ENCODE results near the gene HYCC1.
A peak's percentile ranks its signal among the peaks of the same experiment; 100 is the strongest.

HYCC1 gene

GRCh38 chr7:23016345-23017253, 2.7 kb upstream of the HYCC1 start:
- no peak for DNase-seq

DNA sequence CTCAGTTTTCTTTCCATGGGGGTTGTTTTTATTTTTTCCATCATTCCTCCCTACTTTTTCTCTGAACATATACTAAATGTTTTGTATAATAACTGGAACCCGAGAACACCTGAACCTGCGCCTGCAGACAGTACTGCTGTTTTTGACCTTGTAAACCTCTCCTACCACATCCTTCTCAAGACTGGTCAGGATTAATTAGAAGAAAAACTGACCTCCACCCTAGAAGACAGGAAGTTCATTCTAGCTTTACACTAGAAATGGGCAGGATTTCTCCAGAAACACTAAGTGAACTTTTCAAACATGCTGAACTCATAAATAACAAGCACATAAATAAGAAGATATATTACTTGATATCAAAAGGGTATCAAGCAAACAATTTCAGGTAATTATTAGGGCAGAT, 751 bp upstream of the HYCC1 start:
- no peak for DNase-seq

DNA sequence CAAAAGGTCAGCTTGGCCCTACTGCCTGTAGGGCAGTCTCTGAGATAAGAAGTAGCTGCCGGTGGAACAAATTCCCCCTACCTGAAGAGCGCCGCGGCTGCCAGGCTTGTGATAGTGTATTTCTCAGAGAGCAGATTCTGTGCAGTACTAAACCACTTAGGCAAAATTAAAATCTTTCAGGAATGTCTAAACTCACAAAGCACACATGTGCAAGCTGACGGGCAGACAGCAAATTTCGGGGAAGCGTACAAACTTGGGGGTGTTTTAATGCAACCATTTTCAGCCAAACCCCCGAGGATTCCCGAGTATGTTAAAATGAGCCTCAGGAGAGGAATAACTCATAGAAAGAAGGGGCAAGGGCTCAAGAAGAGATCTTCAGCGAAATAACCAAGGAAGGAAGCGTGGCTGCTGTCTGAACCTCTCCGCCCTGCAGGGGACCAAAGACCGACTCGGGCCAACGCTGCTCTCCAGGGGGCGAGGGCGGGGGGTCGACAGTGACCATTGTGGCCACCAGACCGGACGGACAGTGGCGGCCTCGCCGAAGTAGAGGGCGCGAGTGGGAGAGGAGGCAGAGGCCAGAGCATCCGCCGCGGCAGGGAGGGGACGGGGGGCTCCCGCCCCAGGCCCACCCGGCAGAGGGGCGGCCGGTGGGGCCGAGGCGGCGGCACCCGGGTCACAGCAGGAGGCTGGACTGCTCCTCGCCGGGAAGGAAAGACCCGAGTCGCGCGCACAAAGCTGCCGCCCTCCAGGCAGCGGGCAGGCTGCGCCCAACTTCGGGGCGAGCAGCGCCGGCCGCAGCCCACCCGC, 819 bp downstream of the HYCC1 start:
- peak; percentile 30 for DNase-seq

- no peak for DNase-seq
Measured at GRCh38 chr7:23012186-23012585, 1.7 kb downstream of the HYCC1 start.

DNA sequence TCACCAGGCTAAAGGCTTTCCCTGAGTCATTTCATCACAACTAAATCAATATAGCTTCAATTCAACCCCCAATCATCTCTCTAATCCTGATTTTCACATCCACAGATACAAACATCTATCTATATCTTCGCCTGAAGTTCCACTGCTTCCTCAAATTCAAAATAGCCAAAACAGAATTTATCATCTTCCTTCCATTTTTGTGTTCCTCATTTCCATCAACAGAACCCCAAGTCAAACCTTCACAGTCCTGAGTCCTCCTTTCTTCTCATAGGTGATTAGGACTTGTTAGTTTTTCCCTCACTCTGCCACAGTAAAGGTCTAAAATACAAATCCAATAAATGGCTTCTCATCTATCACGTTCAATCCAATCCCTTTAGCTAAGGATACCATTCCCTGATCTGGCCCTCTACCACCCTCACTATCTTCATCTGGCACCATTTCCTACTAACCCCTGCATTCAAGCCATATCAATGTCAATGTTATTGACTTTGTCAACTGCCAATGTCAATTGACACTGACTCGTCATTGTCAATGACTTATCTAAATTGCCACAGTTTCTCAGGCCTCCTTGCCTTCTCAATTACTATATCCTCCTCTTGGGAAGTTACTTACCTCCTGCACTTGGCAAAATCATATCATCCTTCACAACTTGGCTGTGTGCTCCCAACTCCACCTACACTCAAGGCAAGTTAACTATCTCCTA, 2.6 kb downstream of the HYCC1 start:
- no peak for DNase-seq

- no peak for DNase-seq
Measured at GRCh38 chr7:23009303-23009702, 4.6 kb downstream of the HYCC1 start.

GRCh38 chr7:23004247-23004520, 9.7 kb downstream of the HYCC1 start:
- DNase-seq: peak; percentile 23

DNA sequence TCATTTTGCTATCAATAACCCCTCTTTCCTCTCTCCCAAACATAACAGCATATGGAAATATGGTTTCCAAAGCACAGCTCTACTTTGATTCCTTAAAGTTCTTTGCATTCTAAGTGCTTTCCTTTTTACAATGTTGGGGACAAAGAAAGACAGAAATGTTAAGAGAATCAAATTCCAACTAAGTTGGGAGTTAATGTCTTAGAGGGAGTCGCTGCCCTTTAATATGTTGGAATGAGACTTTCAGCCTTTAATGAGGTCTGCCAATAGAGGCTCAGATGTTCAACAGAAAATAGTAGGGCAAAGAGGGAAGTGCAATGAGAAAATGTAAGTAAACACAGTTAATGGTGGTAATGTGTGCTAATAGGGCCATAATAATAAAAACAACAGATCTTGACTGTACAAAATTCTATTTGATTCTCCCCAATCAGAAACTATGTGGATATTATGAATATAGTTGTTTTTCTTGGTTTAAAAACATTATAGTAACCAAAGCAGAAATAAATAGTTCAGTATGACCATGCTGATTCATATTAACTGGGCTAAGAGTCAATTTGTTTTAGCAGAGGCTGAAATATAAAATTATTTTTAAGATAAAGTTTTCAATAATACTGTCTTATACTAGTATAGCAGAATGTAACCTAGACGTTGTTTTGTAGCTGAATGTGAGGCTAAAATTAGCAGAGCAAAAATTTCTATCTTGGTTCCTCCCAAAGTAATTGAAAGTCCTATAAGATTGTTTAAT, 10.3 kb downstream of the HYCC1 start:
- no peak for DNase-seq

- no peak for DNase-seq
Measured at GRCh38 chr7:23002698-23003097, 11.2 kb downstream of the HYCC1 start.

- no peak for DNase-seq
Measured at GRCh38 chr7:23001610-23002009, 12.3 kb downstream of the HYCC1 start.

DNA sequence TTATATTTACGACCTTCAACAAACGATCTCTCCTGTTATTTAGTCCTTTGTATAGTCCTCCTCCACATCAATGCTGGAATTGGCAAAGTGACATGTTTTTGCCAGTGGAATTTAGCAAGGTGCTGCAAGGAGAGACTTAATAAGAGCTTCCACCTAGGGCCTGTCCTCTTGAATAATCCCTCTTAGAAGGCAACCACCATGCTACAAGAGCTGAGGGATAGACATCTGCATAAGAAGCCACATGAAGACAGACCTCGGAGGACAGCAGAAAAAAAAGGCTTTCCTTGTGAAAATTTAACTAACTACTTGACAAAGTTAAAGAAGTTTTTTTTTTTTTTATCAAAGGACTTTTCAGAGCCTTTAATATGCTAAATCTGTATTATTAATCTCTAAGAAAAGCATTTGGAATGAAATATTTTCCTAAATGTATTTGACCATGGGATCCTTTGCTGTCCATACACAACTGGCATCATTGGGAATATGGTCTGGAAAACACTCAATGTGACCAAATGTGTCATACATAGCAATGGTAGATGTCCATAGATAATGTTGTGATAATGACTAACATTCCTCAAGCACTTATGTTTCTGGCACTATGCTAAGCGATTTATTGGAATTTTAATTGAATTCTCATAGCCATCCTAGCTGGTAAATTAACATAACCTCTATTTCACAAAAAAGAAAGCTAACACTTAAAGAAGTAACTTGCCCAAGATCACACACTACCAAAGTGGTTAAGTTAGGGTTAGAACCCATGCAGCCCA, 13.2 kb downstream of the HYCC1 start:
- no peak for DNase-seq

- no peak for DNase-seq
Measured at GRCh38 chr7:22998519-22998896, 15.4 kb downstream of the HYCC1 start.

- DNase-seq: no peak
Measured at GRCh38 chr7:22997871-22998518, 15.9 kb downstream of the HYCC1 start.

- DNase-seq: no peak
Measured at GRCh38 chr7:22996470-22996869, 17.5 kb downstream of the HYCC1 start.

GRCh38 chr7:22995011-22995410, 18.9 kb downstream of the HYCC1 start:
- DNase-seq: no peak

GRCh38 chr7:22992874-22993840, 20.8 kb downstream of the HYCC1 start:
- DNase-seq: no peak

GRCh38 chr7:22990588-22990949, 23.4 kb downstream of the HYCC1 start:
- peak; percentile 58 for DNase-seq

GRCh38 chr7:22989643-22990587, 24.0 kb downstream of the HYCC1 start:
- DNase-seq: no peak

DNA sequence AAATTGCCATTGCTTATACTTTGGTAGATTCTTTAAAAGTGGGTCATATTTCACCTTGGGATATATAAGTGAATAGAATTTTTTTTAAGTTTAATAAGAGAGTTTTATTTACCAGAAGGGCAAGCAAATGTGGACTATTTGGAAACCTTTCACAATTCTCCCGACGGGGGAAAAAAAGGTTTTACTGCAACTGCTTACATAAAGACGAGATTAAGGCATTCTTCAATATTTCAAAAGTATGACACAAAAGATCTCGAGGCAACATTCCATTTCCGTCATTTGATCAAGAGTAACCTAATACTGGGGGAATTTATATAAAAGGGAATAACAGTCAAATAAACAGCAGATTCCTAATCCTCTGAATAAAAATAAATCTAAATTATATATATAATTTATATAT, 28.5 kb downstream of the HYCC1 start:
- no peak for DNase-seq

Measured in fibroblast of upper back skin (primary cell).